Measurements from ENCODE around the gene MT1A.

GRCh38 chr16:56608043-56608875 lies 30.2 kb upstream of the MT1A start, which contains the start of gene MT2A:
- TF ChIP-seq CTCF (IDR thresholded peaks at IDR 0.05; ENCODE audit: low read depth, low read length, poor library complexity, severe bottlenecking): no peak
- TF ChIP-seq EZH2phosphoT487 (IDR thresholded peaks at IDR 0.05; ENCODE audit: borderline replicate concordance, low read length): no peak
